GM19351 (cell line): ENCODE measurements around the gene BARHL2.

Source experiments
- ATAC-seq: cut with Tn5 transposase; IDR thresholded peaks from one replicate; pipeline ENCODE4 v1.9.1; 2021; ENCODE audit warnings: mild to moderate bottlenecking, moderate library complexity; ENCODE audit not compliant: unreplicated experiment

The BARHL2 gene

DNA sequence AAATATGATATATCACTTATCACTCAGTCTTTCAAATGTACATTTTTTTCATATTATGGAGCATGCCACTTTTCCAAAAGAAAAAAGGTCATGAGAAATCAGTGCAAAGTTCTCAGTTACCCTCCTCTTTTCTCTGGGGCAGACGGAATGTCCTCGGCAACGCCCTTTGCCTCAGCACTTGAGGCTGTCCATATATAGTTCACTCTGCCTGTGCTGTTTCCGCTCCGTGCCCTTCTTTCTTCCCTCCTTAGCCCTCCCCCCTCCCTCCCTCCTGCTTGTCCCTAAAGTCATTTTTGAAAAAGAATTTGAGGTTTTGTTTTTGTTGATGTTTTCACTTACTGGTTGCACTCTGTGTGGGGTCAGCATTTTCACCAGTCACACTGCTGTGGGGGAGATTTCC, 5.4 kb downstream of the BARHL2 start:
- ATAC-seq = no peak

DNA sequence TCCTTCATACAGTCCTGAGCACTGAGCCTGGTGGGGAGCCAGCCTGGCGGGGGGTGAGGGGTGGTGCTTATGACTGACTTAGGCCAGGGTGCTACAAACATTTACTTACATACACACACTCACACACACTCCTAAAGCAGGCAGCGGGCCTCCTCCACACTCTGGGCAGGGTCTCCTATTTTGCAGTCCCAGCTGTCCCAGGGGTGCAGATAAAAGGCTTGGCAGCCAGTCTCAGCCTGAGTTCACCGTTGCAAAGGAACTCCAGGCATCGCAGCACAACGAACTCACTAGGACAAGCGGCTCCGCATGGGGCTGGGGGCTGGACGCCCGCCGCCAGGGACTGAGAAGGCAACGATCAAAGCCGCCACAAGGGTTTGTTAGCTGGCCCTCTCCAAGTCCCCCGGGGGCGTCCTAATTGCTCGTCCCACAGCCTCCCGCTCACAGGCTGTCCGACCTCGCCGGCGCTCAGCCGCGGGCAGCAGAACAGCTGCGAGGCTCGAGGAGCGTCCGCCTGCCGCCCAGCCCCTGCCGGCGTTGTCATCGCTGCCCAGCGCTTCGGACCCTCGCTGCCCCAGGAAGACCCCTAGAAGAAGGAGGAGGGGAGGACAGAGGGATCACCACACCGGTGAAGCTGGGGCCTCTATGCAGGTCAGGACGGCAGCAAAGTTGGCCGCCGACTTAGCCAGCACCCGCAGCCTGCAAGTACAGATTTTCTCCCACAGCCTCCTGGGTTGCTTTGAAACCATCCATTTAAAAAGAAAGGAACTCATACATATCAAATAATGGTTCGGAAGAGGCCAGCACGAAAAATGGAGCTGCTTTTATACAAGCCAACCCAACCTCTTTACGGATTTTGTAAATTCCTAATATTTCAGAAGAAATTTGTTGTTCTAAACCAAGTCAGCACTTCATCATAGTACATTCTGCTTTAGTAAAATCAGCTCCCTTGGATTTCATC, 6.2 kb downstream of the BARHL2 start:
- ATAC-seq = no peak

DNA sequence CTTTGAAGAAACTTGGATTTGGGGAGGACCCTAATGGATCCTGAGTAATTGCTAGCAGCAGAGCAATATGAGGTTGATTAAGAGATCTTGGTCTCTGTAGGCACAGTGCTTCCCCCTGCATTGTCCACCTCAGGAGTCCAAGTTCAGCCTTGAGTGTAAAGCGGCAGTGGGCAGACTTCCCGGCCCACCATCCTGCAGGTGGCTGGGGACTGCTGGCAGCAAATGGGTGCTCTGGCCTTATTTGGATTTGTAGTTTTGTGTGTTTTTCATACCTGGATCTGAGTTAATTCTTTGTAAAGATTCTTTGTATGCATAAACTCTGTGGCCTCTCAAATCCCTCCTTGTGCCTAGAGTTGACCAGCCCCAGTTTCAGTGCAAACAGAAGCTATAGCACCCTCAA, 7.6 kb downstream of the BARHL2 start:
- no peak for ATAC-seq

DNA sequence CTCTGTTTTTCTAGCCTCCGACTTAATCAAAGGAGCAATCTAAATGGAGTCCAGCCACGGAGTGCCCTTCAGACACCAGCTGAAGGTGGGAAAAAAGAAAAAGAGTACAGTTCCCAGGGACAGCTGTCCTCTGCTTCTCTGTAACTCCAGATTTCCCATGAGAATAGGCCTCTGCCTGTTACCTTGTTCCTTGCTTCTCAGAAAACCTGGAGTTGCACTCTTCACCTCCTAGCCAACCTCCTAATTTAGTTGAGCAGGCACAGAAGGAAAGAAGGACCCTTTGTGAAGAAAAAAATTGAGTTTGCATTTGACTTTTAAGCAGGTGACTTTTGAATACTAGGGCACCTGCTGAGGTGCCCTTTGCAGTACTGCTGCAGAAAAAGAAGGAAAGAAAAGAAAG, 8.3 kb downstream of the BARHL2 start:
- no peak for ATAC-seq

DNA sequence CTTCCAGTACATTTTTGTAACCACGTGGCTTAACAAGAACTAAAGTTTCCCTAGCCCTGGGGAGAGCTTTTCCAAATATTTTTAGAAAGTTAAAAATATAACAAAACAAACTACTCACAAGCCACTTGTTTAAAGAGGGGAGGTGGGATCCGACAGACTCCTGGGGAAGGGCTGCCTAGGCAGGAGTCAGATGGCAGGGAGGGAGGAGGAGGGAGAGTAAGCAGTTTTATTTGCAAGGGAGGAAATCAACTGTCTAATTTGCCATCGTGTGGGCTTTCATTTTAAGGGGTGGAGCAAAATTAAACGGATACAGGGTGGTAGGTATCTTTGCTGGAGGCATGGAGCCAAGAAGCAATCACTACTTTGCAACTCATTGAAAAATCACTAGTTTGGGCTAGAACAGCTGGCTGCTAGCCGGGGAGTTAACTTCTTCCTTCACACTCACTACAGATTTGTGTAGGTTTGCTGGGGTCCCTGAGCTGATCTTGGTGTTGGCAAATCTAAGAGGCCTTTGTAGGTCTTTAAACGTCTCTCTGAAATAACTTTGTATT, 8.8 kb downstream of the BARHL2 start:
- ATAC-seq = no peak

DNA sequence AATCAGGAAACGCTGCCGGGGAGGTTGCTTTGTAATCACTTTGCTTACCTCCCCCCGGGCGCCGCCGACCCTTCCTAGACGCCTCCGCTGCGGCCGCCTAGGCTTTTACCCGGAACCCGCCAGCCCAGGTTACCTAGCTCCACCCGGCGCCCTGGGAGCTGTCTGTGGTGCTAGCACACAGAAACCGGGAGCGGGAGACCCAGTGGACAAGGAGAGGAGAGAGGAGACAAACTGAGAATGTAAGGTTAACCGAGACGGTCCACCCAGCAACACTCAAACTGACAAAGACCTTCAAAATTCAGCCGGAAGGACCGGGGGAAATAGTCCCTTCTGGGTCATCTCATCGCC, 9.8 kb downstream of the BARHL2 start:
- peak; percentile 41 for ATAC-seq

DNA sequence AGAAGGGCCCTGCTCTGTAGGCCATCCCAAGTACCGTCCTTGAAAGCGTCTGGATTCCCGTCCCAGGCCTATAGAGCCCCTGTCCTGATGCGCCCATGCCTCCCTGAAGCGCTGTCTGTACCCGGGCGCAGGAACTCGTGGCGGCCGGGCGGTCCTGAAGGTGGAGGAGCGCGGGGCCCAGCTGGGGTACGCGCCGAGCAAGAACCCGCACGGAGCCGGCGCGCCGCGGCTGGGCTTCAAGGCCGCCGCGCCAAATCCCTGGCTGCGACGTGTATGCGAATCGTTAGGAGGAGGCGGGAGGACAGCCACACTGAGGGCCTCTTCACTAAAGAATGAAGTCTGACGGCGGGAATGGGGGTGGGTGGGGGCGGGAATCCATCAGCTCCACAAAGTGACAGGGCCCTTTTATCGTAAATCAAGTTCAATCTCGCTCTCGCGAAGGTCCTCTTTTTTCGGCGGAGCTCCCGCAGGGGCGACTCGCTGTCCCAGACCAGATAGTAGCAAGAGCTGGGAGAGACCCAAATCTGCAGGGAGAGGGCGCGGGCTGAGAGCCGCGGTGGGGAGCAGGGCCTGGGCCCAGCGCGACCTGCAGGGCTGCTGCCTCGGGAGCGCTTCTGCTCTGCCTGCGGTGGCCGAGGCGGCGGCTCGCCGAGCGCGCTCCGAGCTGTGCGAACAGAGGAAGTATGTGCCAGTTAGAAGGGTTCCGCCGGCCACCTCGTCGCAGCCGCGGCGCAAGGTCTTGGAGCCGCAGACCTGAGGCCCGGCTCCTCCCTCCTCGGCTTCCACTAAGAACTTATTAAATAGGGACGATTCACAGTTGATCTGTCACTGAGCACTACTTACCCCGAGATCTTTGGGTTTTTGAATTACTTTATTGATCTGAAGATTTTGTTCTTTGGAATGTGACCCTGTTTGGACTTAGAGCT, 10.4 kb downstream of the BARHL2 start:
- ATAC-seq = peak; percentile 62

DNA sequence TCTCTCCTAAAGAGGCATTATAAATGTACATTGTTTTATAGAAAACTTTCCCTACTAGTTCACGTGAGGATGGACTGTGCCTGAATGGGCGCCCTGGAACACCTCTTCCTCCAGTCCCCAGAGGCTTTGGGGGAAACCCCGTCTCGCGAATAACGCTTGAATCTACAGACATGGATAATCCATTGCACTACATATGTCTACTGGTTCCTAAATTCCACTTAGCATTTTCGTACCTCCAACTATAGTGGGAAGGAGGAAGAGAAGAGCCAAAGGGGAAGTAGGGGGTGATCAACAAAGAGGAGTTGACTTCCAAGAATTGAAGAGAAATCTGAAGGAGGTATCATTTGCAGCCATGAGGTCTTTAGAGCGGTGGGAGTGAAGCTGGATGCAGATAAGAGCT, 11.1 kb downstream of the BARHL2 start:
- no peak for ATAC-seq

DNA sequence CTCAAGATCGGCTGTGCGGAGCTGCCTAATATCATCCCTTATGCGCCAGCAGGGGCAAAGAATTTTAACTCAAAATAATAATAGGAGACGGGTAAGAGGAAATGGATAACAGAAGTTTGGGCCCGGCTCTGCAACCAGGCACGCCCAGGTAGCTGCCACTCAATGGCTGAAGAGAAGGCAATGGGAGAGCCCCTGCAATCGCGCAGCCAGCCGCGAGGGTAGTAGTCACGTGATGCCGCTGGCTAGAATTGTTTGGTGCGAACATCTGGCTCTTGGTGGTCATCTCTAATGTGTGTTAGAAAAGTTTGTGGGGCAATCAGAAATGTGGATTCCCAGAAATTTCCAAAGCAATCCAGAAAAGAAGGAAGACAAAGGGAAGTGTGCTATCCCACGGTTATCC, 12.3 kb downstream of the BARHL2 start:
- ATAC-seq = no peak

DNA sequence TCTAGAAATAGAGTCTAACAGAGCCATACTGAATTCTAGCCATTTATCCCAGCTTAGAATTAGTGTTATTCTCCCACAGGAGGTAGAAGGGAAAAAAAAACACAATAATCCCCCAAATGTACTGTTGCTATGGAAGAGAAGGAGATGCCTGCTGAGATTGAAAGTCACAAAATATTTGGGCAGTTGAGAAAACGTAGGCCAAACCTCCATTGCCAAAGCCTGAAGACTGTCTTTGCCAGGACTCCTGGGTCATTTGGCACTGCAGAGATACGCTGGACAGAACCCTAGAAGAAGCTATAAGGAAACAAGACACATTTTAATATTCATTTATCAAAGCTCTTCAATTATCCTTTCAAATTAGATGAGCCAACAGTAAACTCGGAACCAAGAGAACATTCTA, 22.3 kb downstream of the BARHL2 start:
- ATAC-seq = no peak

DNA sequence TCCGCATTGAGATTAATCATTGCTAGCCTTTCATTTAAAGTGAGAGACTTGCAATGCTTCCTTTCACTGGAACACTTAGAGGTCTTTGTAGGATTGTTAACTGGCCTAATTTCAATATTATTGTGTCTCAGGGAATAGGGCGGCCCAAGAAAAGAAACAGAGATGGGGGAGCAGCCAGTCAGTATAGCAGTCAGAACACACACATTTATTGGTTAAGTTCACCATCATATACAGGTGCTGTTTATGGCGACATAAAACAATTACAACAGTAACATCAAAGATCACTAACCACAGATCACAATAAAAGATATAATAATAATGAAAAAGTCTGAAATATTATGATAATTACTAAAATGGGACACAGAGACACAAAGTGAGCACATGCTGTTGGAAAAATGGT, 29.4 kb downstream of the BARHL2 start:
- no peak for ATAC-seq

DNA sequence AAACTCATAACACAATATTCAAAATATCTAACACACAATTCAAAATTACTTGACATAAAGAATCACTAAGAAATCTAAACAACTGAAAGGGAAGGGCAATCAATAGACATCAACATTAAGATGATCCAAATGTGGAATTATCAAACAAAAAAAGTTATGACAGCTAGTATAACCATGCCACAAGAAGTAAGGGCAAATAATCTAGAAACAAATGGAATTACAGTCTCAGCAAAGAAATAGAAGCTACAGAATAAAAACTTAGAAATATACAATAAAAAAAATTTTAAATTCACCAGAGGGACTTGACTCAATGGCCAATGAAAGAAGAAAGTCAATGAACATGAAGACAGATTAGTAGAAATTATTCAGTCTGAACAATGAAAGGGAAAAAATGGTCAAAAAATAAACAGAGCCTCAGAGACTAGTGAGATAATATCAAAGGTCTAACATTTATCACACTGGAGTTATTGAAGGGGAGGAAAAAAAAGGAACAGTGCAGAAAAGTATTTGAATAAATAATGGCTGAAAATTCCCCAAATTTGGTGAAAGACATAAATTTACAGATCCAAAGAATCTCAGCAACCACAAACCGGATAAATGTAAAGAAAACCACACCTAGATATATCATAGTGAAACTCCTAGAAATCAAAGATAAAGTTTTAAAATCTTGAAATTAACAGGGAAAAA, 41.8 kb downstream of the BARHL2 start:
- ATAC-seq = no peak

DNA sequence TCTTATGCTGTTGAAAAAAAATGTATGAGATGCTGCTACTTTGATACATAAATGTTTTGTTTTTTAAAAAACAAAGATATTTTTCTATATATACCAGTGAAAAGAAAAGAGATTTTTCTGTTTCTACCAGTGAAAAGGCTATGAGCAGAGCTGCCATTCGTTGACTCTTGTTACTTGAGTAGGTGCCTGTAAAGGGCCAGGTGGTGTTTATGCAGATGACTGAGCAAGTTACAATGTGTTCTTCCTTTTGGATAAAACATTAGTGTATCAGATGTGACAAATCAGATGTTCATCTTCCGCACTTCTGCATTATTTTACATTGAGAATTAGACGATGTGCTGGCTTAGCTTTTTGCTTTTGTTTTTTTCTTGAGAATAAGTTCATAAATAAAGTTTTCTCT, 45.4 kb downstream of the BARHL2 start:
- ATAC-seq = no peak

DNA sequence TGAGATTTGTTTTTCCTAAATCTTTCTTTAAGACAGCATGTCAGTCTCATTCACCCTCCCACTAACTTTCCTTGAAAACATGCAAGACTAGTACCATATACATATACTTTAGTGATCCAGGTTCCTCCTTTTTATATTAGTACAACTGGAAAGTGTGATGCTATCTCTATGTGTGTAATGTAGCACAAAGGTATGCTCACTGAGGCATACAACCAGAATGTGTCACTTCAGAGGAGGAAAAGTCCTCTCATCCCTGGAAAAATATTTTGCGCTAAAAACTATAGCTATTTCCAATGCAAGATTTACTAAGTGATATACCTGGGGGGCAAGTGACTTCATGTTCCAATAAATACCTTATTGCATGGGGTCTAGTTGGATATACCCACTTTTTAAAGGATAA, 45.9 kb downstream of the BARHL2 start:
- no peak for ATAC-seq
